ENCODE measurements around the gene ZDHHC3.

The ZDHHC3 gene

DNA sequence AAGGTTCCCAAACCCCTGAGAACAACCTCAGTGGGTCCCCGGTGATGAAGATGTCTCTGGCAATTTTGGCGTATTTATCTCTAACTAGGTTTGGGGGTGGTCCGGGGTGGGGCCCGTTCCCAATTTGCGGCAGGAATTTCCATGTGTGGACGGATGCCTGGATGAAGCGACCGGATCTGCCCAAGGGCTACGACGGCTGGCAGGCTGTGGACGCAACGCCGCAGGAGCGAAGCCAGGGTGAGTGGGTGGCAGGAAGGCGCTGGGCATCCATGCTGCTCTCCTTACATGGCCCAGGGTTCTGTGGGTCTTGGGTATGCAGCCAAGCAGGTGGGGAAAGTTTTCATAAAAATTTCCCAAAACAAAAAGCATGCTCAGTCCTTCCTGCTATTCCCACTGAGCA lies 72.2 kb downstream of the ZDHHC3 start:
- no peak for DNase-seq (ENCODE audit: low read depth, low spot score)
- no peak overlapping the region for H3K27ac ChIP-seq

DNA sequence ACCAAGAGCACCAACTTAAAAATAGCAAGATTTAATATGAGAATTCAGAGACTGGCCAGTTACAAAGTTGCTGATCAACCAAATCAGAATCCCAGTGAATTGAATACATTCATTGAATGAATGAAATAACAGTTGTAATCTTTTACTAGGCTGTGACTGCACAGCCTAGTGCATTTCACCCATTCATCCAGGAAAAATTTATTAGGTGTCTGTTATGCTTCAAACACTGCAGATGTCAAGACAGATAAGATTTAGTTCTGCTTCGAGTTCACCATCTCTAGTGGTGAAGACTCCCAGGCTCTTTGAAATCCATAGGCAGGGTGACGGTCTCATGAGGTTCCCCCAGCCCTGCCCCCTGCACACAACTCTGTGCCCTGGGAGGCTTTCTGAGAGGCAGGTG lies 72.7 kb downstream of the ZDHHC3 start:
- no peak overlapping the region for H3K27ac ChIP-seq
- DNase-seq (ENCODE audit: low read depth, low spot score): no peak

DNA sequence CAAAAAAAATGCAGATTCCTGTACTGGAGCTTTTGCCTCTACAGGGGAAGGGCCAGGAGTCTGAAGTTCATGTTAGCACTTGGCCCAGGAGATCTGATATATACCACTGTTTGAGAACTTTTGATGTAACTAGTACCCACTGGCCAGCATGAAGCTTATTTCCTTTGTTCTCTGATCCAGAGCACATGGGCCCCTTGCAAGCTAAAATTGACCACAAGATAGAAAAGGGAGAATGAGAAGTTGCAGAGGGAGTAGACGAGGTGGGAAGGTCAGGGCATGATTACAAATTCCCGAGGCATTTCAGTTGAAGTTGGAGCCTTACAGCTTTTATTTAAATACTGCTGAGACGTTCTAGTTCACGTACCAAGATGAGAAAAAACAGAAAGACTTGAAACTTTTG lies 73.3 kb downstream of the ZDHHC3 start:
- DNase-seq (ENCODE audit: low read depth, low spot score): no peak
- H3K27ac ChIP-seq: no peak overlapping the region

DNA sequence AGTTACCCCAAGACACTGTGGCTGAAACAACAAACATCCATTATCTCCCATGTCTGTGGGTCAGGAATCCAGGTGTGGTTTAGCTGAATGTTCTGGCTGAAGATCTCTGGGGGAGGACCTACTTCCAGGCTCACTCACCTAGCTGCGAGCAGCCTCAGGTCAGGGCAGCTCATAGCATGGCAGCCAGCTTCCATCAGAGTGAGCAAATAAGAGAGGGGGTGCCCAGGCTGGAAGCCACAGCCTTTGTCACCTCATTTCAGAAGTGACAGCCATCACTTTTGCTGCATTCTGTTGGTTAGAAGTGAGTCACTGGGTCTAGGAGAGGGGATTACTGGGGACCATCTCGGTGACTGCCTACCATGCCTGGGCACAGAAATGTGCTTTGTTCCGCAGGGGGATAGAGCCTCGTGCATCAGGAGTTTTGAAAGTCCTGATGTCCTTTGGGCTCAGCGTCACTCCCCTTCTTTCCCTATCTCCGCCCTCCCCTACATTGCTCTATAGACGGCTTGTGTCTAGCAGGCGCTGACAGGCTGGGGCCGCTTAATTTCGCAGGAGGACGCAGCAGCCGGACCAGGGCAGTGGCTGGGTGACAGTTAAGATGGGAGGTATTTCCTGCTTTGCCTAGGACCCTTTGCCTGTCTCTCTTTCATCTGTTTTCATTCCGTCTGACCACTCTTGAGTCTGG lies 76.1 kb downstream of the ZDHHC3 start:
- H3K27ac ChIP-seq: no peak overlapping the region
- no peak for DNase-seq (ENCODE audit: low read depth, low spot score)

DNA sequence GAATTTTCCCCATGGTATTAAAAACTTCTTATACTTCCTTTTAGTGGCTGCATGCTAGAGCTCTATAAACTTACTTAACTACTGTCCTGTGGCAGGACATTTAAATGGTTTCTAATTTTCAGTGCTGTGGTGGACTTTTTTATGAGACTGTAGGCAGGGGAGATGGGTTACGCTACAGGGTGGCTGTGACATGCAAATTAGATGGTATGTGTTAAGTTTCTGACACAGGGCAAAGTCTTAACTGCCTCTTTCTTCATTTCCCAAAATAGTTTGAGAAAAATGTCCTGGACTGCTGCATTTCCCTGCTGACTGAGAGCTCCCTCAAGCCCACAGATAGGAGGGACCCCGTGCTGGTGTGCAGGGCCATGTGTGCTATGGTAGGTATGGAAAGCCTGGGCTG lies 79.5 kb downstream of the ZDHHC3 start:
- no peak overlapping the region for H3K27ac ChIP-seq
- DNase-seq (ENCODE audit: low read depth, low spot score): no peak

DNA sequence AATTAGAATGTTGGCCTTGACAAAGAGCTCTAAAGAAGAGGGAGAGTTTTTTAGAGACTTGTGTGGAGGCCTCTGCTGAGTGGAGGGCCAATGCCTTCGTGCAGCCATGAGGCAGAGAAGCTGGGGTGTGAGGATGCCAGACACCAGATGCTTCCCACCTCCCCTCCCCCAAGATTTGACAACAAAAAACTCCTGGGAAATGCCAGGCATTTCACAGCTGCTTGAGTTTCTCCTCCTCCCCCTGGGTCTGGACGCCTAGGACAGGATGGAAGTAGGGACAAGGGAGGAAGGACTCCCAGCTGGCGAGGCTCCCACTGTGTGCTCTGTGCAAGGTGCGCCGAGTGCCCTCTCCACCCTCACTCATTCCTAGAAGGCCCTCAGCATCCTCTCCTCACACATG lies 81.5 kb downstream of the ZDHHC3 start:
- no peak for DNase-seq (ENCODE audit: low read depth, low spot score)
- no peak overlapping the region for H3K27ac ChIP-seq

DNA sequence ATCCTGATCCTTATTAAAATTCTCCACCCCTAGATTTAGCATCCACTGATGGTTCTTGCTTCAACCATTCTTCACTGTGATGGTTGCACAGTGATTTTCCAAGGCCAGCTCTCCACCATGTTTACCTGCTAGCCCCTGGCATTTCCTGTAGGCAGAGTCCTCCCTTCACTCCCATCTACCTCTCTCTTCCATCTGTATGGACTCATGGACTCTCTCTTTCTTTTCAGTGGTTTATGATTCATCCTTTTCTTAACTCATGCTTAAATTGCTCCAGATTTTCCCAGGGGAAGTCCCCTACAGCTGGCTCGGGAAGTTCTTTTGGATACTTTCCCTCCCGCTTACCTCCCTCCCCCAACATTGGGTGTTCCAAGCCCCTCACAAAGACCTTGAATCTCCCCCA lies 82.9 kb downstream of the ZDHHC3 start:
- peak; percentile 50 for DNase-seq (ENCODE audit: low read depth, low spot score)
- H3K27ac ChIP-seq: peak overlapping the region; percentile 63

DNA sequence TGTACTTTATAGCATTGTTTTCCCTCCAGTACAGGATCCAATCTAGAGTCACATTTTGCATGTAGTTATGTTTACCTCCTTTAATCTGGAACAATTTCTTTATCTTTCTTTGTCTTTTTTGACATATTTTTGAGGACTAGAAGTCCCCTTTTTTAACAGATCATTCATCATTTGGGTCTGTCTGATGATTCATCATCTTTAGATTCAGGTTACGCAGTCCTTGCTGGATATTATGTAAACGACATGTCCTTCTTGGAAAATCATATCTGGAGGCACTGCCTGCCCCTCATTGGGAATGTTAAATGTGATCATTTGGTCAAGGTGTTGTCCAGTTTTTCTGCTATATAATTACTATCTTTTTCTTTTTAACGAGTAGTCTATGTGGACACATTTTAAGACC lies 83.3 kb downstream of the ZDHHC3 start:
- H3K27ac ChIP-seq: peak overlapping the region; percentile 63
- DNase-seq (ENCODE audit: low read depth, low spot score): no peak

DNA sequence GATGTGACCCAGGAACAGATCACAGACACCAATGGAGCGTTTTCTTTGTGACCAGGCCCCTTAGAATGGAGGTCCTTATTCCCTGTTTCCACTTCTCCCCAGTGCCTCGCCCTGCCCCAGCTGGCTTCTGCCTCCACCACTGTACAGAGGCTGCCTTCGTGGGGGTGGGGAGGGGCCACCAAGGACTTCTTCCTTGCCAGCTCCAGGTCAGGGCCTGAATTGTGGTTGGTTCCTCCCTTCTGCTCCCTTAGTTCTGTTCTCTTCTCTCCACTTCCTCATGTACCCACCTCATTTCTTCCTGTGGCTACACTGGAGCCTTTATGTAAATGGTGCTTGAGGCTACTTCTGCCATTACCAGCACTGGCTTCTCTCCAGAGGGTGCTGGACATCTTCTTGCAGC lies 85.1 kb downstream of the ZDHHC3 start:
- no peak for DNase-seq (ENCODE audit: low read depth, low spot score)
- no peak overlapping the region for H3K27ac ChIP-seq

DNA sequence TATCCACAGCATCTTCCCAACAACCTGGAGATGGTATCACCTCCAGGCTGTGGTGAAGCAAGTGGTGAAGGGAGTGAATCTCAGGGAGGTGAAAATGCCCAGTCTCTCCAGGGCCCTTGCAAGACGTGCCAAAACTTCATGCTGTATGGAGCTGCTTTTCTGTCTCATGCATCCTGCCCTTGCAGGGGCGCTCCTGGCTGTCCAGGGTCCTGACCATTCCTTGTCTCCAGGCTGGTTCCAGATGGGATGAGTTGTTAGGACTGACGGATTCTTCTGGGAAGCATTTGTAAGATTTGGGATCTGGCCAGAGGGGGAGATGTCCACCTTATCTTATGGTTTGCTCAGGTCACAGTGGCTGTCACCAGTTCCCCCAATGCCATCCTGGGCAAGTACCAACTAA lies 85.7 kb downstream of the ZDHHC3 start:
- H3K27ac ChIP-seq: no peak overlapping the region
- no peak for DNase-seq (ENCODE audit: low read depth, low spot score)

DNA sequence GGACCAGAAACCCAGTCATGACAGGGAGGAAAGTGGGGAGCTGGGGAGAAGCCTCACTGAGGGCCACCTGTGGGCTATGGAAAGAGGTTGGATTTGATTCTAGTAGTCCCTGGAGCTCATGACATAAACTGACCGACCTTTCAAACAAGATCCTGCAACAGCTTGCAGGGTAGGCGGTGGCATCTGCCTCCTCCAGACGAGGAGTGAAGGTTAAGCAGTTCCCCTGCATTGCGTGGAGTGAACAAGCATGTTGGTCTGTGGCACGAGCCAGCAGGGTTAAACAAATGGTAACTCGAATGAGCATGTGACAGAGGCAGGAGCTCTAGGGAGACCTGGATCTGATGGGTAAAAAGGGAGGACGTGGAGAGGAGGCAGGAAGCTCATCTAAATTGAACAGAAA lies 88.9 kb downstream of the ZDHHC3 start:
- no peak for DNase-seq (ENCODE audit: low read depth, low spot score)
- H3K27ac ChIP-seq: peak overlapping the region; percentile 95

DNA sequence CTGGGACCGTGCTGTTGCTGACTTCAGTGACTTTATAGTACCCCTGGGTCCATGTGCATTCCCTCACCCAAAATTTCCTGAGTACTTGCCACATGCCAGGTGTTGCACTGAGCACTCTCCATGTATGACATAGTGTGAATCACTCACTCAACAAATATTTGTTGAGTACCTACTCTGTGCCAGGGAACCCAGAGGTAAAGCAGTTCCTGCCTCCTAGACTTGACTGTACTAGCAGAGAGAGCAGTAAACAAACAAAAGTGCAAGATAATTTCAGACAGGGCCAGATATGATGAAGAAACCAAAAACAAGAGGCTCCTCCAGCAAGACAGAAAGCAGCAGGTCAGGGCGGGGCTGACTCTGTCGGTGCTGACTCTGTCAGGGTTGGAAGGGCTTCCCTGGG lies 89.4 kb downstream of the ZDHHC3 start:
- peak; percentile 97 for DNase-seq (ENCODE audit: low read depth, low spot score)
- peak overlapping the region; percentile 95 for H3K27ac ChIP-seq

GRCh38 chr3:44885618-44886017 lies 90.4 kb downstream of the ZDHHC3 start:
- DNase-seq (ENCODE audit: low read depth, low spot score): peak; percentile 85
- H3K27ac ChIP-seq: peak overlapping the region; percentile 95

GRCh38 chr3:44883999-44884431 lies 92.0 kb downstream of the ZDHHC3 start:
- H3K27ac ChIP-seq: peak overlapping the region; percentile 95
- DNase-seq (ENCODE audit: low read depth, low spot score): peak; percentile 90

- peak; percentile 65 for DNase-seq (ENCODE audit: low read depth, low spot score)
- H3K27ac ChIP-seq: peak overlapping the region; percentile 95
These were observed 92.6 kb downstream of the ZDHHC3 start for GRCh38 chr3:44883213-44883955.

DNA sequence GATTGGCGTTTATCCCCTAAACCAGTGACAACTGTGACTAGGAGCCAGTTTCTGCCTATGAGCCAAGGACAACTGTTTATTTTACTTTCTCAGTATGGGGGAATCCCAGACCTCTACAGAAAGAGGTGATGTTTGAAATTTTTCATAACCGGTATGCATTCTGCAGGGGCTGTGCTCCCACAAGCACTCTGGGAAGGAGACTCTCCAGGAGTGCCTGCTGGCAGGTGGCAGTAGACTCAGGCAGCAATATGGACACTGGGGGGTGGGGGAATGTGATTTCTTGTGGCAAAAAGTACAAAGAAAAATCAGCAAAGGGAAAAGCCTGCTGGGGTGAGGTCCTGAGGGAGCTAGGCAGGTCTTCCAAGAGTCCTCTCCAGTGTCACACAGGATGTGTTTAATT lies 95.7 kb downstream of the ZDHHC3 start:
- no peak for DNase-seq (ENCODE audit: low read depth, low spot score)
- no peak overlapping the region for H3K27ac ChIP-seq

DNA sequence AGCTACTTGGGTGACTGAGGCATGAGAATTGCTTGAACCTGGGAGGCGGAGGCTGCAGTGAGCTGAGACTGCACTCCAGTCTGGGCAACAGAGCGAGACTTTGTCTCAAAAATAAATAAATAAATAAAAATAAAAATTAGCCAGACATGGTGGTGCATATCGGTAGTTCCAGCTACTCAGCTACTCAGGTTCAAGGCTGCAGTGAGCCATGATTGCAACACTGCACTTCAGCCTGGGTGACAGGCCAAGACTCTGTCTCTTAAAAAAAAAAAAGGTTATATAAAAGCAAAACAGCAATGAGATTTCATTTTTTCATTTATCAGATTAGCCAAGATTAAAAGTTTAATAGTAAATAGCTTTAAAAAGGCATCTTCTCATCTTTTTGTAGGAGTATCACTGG lies 98.6 kb downstream of the ZDHHC3 start:
- H3K27ac ChIP-seq: no peak overlapping the region
- DNase-seq (ENCODE audit: low read depth, low spot score): no peak

GRCh38 chr3:44875596-44875995 lies 100.4 kb downstream of the ZDHHC3 start:
- no peak overlapping the region for H3K27ac ChIP-seq
- DNase-seq (ENCODE audit: low read depth, low spot score): no peak

Data from epithelial cell of prostate (primary cell).